ENCODE results near the gene PAQR7. TPM values are rescaled to one million over a fixed set of nuclear protein-coding genes. Genes with fewer than 3 reads are reported as not detected.
A peak's percentile ranks its signal among the peaks of the same experiment; 100 is the strongest.

The PAQR7 gene
- total and polyA plus RNA-seq, 11 donors = 1.1 to 5.7 (median 2.0) TPM

DNA sequence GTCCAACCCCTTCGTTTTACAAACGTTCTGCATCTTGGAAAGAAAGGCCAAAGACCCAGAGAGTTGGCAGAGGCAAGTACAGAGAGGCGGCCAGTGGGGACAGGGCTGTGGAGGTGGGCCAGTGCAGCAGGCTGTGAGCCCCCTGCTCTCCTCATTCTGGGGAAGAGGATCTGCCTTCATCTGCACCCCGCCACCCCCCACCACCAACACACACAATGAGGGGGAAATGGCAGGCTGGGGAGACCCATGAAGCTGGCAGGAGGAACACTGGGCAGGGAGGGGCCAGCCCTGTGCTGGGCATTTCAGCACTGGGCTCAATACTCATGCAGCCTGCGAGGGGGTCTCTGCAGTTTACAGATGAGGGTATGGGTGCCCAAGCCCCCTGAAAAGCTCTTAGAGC lies 16.1 kb upstream of the PAQR7 start:
- H3K4me1 ChIP-seq = peaks cover 0 to 15% (median 7%) of the 10 kb centered on the region in 12 donors
- DNase-seq (no peak), ATAC-seq (no peak)
- no peaks in the 10 kb centered on the region for H3K36me3 ChIP-seq
- TF ChIP-seq, protein P1, sequence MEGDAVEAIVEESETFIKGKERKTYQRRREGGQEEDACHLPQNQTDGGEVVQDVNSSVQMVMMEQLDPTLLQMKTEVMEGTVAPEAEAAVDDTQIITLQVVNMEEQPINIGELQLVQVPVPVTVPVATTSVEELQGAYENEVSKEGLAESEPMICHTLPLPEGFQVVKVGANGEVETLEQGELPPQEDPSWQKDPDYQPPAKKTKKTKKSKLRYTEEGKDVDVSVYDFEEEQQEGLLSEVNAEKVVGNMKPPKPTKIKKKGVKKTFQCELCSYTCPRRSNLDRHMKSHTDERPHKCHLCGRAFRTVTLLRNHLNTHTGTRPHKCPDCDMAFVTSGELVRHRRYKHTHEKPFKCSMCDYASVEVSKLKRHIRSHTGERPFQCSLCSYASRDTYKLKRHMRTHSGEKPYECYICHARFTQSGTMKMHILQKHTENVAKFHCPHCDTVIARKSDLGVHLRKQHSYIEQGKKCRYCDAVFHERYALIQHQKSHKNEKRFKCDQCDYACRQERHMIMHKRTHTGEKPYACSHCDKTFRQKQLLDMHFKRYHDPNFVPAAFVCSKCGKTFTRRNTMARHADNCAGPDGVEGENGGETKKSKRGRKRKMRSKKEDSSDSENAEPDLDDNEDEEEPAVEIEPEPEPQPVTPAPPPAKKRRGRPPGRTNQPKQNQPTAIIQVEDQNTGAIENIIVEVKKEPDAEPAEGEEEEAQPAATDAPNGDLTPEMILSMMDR (IDR thresholded peaks at IDR 0.05) = no peak
- TF ChIP-seq POLR2A (IDR thresholded peaks at IDR 0.05) = no peak
- WGBS, 4 donors = 80 to 93% (median 84%) methylated on average over 5 of the region's 5 CpGs
- no peak overlapping the region for H3K4me3 ChIP-seq
- H3K27me3 ChIP-seq = no peaks in the 10 kb centered on the region
- intact Hi-C loops (cut with DNase I) = no loop called here
- H3K9me3 ChIP-seq = no peaks in the 10 kb centered on the region
- peak overlapping the region in 2 of 12 donors; percentile 64 to 74 for H3K27ac ChIP-seq

DNA sequence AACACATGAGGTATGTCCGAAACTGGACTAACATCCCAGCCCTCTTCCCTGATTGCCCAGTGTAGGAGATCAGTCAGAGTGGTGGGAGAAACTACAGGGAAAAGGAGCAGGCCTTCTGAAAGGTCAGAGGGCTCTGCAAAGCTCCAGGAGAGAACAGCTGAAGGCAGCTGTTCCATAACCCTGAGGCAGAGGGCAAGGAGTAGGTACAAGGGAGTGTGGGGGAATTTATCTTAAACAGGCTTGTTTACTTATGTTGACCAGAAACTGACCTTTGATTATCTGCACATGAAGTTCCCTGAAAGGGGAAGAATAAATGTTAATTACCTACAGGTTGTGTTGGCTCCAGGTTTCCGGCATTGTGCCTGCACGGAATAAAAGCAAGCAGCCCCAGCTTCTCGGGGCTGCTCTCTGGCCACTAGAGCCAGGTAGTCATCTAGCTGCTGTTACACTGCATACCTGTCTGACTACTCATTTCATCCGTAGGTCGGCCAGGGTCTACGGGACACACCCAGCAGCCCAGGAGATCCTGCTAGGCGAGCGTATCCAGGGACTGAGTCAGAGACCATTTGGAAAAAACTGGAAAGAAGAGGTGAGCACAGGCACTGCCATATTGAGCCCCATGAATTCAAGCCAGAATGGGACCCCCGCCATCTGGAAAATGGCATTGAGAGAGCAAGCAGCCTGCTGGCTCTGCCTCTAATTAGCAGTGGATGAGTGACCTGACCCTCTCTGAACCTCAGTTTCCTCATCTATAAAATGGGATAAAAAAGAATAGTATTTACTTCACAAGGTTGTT lies 14.9 kb upstream of the PAQR7 start:
- 89 to 94% (median 93%) methylated on average over 10 of the region's 10 CpGs for WGBS, 4 donors
- ATAC-seq (no peak), DNase-seq (no peak)
- peaks cover 0 to 9% (median 3%) of the 10 kb centered on the region in 12 donors for H3K4me1 ChIP-seq
- H3K4me3 ChIP-seq = no peak overlapping the region
- H3K9me3 ChIP-seq = no peaks in the 10 kb centered on the region
- no peak overlapping the region for H3K27ac ChIP-seq
- no peak for TF ChIP-seq POLR2A (IDR thresholded peaks at IDR 0.05)
- TF ChIP-seq, protein P1 (IDR thresholded peaks at IDR 0.05) = no peak
- no peaks in the 10 kb centered on the region for H3K27me3 ChIP-seq
- no peaks in the 10 kb centered on the region for H3K36me3 ChIP-seq
- intact Hi-C loops (cut with DNase I) = no loop called here

DNA sequence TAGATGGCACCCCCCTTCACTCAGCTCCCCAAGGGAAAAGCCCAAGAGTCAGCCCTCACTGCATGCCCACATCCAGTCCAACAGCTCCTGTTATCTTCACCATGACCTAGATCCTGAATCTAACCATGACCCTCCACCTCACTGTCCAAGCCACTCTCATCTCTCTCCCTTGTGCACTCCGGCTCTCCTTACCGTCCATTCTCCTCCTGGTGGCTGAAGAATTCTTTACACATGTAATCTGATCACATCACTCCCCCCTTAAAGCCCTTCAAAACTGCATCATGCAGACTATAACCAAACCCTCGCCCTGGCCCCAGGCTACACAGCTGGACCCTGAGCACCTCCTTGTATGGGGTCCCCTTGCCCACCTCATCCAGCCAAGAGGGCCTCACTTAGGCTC lies 14.0 kb upstream of the PAQR7 start:
- ATAC-seq (no peak), DNase-seq (no peak)
- Histone ChIP-seq H3K9me3 (no peaks in the 10 kb centered on the region), H3K27ac (no peak overlapping the region), H3K27me3 (no peaks in the 10 kb centered on the region), H3K4me1 (peaks cover 0 to 5% (median 0%) of the 10 kb centered on the region in 12 donors), H3K4me3 (no peak overlapping the region), H3K36me3 (no peaks in the 10 kb centered on the region)
- intact Hi-C loops (cut with DNase I) = no loop called here
- WGBS, 4 donors = 90 to 94% (median 93%) methylated on average over 3 of the region's 3 CpGs
- no peak for TF ChIP-seq POLR2A (IDR thresholded peaks at IDR 0.05)
- TF ChIP-seq, protein P1 (IDR thresholded peaks at IDR 0.05) = no peak

GRCh38 chr1:25888426-25888987 lies 13.0 kb upstream of the PAQR7 start:
- intact Hi-C loops (cut with DNase I) = no loop called here
- WGBS, 4 donors = 76 to 94% (median 86%) methylated on average over 7 of the region's 7 CpGs
- ATAC-seq = no peak
- peaks cover 0 to 5% (median 0%) of the 10 kb centered on the region in 12 donors for H3K4me1 ChIP-seq
- no peaks in the 10 kb centered on the region for H3K27me3 ChIP-seq
- TF ChIP-seq, protein P1 (IDR thresholded peaks at IDR 0.05) = no peak
- no peak for TF ChIP-seq POLR2A (IDR thresholded peaks at IDR 0.05)
- H3K4me3 ChIP-seq = no peak overlapping the region
- no peaks in the 10 kb centered on the region for H3K36me3 ChIP-seq
- DNase-seq = no peak
- H3K27ac ChIP-seq = no peak overlapping the region
- no peaks in the 10 kb centered on the region for H3K9me3 ChIP-seq

Data from heart left ventricle (tissue), 16 donors.